ENCODE measurements around the gene GFRA1.
A peak's percentile ranks its signal among the peaks of the same experiment; 100 is the strongest.

The GFRA1 gene

GRCh38 chr10:116049158-116049973 lies 223.6 kb downstream of the GFRA1 start:
- ChIA-PET CTCF (interaction anchor here (0.6 to 0.8 kb wide), 2 partner anchors 337 to 366 kb away, joined by 3 read pairs; no protein-coding TSS in a partner anchor), POLR2A (no interaction called here)
- TF ChIP-seq PRDM1 (tag by site-specific recombination; IDR thresholded peaks at IDR 0.05), result peak; percentile 93
- TF ChIP-seq, protein P1, sequence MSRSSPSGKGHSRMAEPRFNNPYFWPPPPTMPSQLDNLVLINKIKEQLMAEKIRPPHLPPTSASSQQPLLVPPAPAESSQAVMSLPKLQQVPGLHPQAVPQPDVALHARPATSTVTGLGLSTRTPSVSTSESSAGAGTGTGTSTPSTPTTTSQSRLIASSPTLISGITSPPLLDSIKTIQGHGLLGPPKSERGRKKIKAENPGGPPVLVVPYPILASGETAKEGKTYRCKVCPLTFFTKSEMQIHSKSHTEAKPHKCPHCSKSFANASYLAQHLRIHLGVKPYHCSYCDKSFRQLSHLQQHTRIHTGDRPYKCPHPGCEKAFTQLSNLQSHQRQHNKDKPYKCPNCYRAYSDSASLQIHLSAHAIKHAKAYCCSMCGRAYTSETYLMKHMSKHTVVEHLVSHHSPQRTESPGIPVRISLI (tag by site-specific recombination; IDR thresholded peaks at IDR 0.05), result no peak
- TF ChIP-seq ZNF175 (tag by site-specific recombination; IDR thresholded peaks at IDR 0.05), result no peak
- H3K27ac ChIP-seq (ENCODE audit: extremely low read depth, low read depth, low read length), result no peak overlapping the region
- no peak overlapping the region for H3K4me3 ChIP-seq (ENCODE audit: low read depth, low read length)
- no peaks in the 10 kb centered on the region for H3K9me3 ChIP-seq (ENCODE audit: control insufficient read depth, insufficient read depth, low read depth, low read length)
- no peaks in the 10 kb centered on the region for H3K4me1 ChIP-seq (ENCODE audit: control insufficient read depth, insufficient read depth, low read length)
- no peaks in the 10 kb centered on the region for H3K36me3 ChIP-seq (ENCODE audit: control insufficient read depth in 2 of 2, insufficient read depth in 1 of 2, low read length in 2 of 2)

GRCh38 chr10:116045366-116046356 lies 227.3 kb downstream of the GFRA1 start:
- TF ChIP-seq ZBTB21 (tag by site-specific recombination; IDR thresholded peaks at IDR 0.05) (no peak), ZEB2 (tag by site-specific recombination; IDR thresholded peaks at IDR 0.05) (no peak), EGR2 (tag by site-specific recombination; IDR thresholded peaks at IDR 0.05; ENCODE audit: low read depth) (no peak)
- Histone ChIP-seq H3K27ac (ENCODE audit: extremely low read depth, low read depth, low read length) (no peak overlapping the region), H3K4me3 (ENCODE audit: low read depth, low read length) (no peak overlapping the region), H3K36me3 (ENCODE audit: control insufficient read depth in 2 of 2, insufficient read depth in 1 of 2, low read length in 2 of 2) (no peaks in the 10 kb centered on the region), H3K4me1 (ENCODE audit: control insufficient read depth, insufficient read depth, low read length) (no peaks in the 10 kb centered on the region), H3K9me3 (ENCODE audit: control insufficient read depth, insufficient read depth, low read depth, low read length) (no peaks in the 10 kb centered on the region)
- ChIA-PET POLR2A (no interaction called here), CTCF (no interaction called here)

DNA sequence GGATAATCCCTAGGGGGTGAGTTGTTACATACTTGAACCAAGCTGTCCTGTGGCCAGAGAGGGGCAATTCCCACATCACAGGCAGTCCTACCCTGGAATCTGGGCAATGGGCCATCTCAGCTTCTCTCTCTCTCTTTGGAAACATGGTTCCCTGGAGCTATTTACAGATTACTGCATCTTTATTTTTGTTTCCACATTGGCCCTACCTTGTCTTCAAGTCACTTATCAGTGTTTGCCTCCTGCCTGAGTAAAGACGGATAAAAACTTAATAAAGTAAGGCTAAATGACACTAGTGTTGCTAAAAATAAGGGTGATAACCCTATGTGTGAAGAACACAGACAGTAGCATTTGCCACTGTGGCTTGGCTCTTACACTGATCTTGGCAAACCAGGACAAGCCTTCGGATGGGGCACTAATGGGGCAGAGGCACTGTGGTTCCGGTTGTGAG lies 228.2 kb downstream of the GFRA1 start:
- Histone ChIP-seq H3K4me1 (ENCODE audit: control insufficient read depth, insufficient read depth, low read length) (no peaks in the 10 kb centered on the region), H3K9me3 (ENCODE audit: control insufficient read depth, insufficient read depth, low read depth, low read length) (no peaks in the 10 kb centered on the region), H3K4me3 (ENCODE audit: low read depth, low read length) (no peak overlapping the region), H3K36me3 (ENCODE audit: control insufficient read depth in 2 of 2, insufficient read depth in 1 of 2, low read length in 2 of 2) (no peaks in the 10 kb centered on the region), H3K27ac (ENCODE audit: extremely low read depth, low read depth, low read length) (no peak overlapping the region)
- POLR2A ChIA-PET, result no interaction called here
- TF ChIP-seq ZNF558 (tag by site-specific recombination; IDR thresholded peaks at IDR 0.05) (no peak), ZNF146 (tag by site-specific recombination; IDR thresholded peaks at IDR 0.05) (no peak), MYNN (tag by site-specific recombination; IDR thresholded peaks at IDR 0.05; ENCODE audit: borderline replicate concordance) (no peak), ZNF266 (tag by site-specific recombination; IDR thresholded peaks at IDR 0.05; ENCODE audit: low read depth) (no peak), ZNF677 (tag by site-specific recombination; IDR thresholded peaks at IDR 0.05) (no peak), ZNF169 (tag by site-specific recombination; IDR thresholded peaks at IDR 0.05) (no peak), ZSCAN4 (tag by site-specific recombination; IDR thresholded peaks at IDR 0.05) (no peak), ZNF529 (tag by site-specific recombination; IDR thresholded peaks at IDR 0.05; ENCODE audit: insufficient replicate concordance) (no peak), ZSCAN23 (tag by site-specific recombination; IDR thresholded peaks at IDR 0.05) (no peak), ZNF335 (tag by site-specific recombination; conservative IDR thresholded peaks at IDR 0.05) (no peak), ZNF423 (tag by site-specific recombination; IDR thresholded peaks at IDR 0.05) (no peak)
- TF ChIP-seq, protein P2, sequence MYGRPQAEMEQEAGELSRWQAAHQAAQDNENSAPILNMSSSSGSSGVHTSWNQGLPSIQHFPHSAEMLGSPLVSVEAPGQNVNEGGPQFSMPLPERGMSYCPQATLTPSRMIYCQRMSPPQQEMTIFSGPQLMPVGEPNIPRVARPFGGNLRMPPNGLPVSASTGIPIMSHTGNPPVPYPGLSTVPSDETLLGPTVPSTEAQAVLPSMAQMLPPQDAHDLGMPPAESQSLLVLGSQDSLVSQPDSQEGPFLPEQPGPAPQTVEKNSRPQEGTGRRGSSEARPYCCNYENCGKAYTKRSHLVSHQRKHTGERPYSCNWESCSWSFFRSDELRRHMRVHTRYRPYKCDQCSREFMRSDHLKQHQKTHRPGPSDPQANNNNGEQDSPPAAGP (tag by site-specific recombination; IDR thresholded peaks at IDR 0.05), result no peak
- TF ChIP-seq, protein P3, sequence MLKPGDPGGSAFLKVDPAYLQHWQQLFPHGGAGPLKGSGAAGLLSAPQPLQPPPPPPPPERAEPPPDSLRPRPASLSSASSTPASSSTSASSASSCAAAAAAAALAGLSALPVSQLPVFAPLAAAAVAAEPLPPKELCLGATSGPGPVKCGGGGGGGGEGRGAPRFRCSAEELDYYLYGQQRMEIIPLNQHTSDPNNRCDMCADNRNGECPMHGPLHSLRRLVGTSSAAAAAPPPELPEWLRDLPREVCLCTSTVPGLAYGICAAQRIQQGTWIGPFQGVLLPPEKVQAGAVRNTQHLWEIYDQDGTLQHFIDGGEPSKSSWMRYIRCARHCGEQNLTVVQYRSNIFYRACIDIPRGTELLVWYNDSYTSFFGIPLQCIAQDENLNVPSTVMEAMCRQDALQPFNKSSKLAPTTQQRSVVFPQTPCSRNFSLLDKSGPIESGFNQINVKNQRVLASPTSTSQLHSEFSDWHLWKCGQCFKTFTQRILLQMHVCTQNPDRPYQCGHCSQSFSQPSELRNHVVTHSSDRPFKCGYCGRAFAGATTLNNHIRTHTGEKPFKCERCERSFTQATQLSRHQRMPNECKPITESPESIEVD (tag by site-specific recombination; IDR thresholded peaks at IDR 0.05), result no peak
- TF ChIP-seq, protein P4, sequence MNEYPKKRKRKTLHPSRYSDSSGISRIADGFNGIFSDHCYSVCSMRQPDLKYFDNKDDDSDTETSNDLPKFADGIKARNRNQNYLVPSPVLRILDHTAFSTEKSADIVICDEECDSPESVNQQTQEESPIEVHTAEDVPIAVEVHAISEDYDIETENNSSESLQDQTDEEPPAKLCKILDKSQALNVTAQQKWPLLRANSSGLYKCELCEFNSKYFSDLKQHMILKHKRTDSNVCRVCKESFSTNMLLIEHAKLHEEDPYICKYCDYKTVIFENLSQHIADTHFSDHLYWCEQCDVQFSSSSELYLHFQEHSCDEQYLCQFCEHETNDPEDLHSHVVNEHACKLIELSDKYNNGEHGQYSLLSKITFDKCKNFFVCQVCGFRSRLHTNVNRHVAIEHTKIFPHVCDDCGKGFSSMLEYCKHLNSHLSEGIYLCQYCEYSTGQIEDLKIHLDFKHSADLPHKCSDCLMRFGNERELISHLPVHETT (tag by site-specific recombination; IDR thresholded peaks at IDR 0.05), result no peak
- CTCF ChIA-PET, result no interaction called here

Data from HEK293 (cell line).